ENCODE results near the gene AGRP. TPM values are rescaled to one million over a fixed set of nuclear protein-coding genes. Genes with fewer than 3 reads are reported as not detected.

AGRP gene
- polyA plus RNA-seq, 1 donor (not counting 4 experiments of a cell fraction or from before 2014, with no cell fraction given), result not detected

DNA sequence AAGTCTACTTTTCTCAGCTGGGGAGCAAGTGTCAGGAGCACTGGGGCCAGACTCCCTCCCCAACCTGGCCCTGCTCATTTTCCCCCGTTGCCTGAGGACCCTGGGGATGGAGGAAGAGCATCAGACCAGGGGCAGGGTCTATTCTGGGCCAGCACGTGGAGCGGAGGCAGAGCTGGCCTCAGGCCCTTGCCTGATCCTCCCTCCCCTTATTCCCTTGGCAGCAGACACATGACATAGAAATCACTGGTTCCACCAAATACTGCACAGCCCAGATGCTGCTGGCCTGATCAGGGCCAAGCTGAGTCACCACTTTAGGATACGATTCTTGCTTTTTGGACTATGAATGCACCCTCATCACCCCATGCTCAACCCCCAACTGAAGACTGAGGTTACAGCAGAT lies 15.8 kb upstream of the AGRP start:
- dilution Hi-C loops (cut with MboI; ENCODE audit: extremely low pct_ligation_motif_present, low sequenced_read_pairs), result no loop called here
- no peaks in the 10 kb centered on the region for H3K79me2 ChIP-seq (ENCODE audit: control insufficient read depth, insufficient read depth, low read length)
- no peaks in the 10 kb centered on the region for H4K20me1 ChIP-seq (ENCODE audit: control insufficient read depth, extremely low read depth, insufficient read depth, low read length)
- H3K27ac ChIP-seq (ENCODE audit: control insufficient read depth, insufficient read depth, low read length), result no peak overlapping the region
- no peak overlapping the region for H3K9ac ChIP-seq (ENCODE audit: control insufficient read depth, extremely low read depth, insufficient read depth, low read length)
- no peaks in the 10 kb centered on the region for H3K9me3 ChIP-seq (ENCODE audit: control insufficient read depth, low read depth, low read length)
- H3K4me3 ChIP-seq (ENCODE audit: control insufficient read depth in 2 of 3, extremely low read depth in 1 of 3, insufficient read depth in 2 of 3, low read depth in 1 of 3, low read length in 3 of 3), result no peak overlapping the region
- no peaks in the 10 kb centered on the region for H3K9me1 ChIP-seq (ENCODE audit: control insufficient read depth, extremely low read depth, insufficient read depth, low read length)
- no peak overlapping the region for H3K4me2 ChIP-seq (ENCODE audit: control insufficient read depth, extremely low read depth, insufficient read depth, low read depth, low read length)
- TF ChIP-seq CTCF (optimal IDR thresholded peaks at IDR 0.05 in 1 of 3, IDR thresholded peaks at IDR 0.05 in 1 of 3, conservative IDR thresholded peaks at IDR 0.05 in 1 of 3; ENCODE audit: extremely low read depth in 1 of 3, insufficient read depth in 2 of 3, low read length in 3 of 3) (no peak), EZH2 (IDR thresholded peaks at IDR 0.05; ENCODE audit: low read length) (no peak)
- H2AFZ ChIP-seq (ENCODE audit: control insufficient read depth, low read length), result no peak overlapping the region
- H3K36me3 ChIP-seq (ENCODE audit: control insufficient read depth in 2 of 2, extremely low read depth in 1 of 2, insufficient read depth in 2 of 2, low read length in 2 of 2), result no peaks in the 10 kb centered on the region
- H3K4me1 ChIP-seq (ENCODE audit: control insufficient read depth, extremely low read depth, insufficient read depth, low read length), result no peaks in the 10 kb centered on the region
- DNase-seq (ENCODE audit: low read depth, low spot score) (no peak), FAIRE-seq (no peak)
- H3K27me3 ChIP-seq (ENCODE audit: control insufficient read depth, extremely low read depth, insufficient read depth, low read length), result no peaks in the 10 kb centered on the region

DNA sequence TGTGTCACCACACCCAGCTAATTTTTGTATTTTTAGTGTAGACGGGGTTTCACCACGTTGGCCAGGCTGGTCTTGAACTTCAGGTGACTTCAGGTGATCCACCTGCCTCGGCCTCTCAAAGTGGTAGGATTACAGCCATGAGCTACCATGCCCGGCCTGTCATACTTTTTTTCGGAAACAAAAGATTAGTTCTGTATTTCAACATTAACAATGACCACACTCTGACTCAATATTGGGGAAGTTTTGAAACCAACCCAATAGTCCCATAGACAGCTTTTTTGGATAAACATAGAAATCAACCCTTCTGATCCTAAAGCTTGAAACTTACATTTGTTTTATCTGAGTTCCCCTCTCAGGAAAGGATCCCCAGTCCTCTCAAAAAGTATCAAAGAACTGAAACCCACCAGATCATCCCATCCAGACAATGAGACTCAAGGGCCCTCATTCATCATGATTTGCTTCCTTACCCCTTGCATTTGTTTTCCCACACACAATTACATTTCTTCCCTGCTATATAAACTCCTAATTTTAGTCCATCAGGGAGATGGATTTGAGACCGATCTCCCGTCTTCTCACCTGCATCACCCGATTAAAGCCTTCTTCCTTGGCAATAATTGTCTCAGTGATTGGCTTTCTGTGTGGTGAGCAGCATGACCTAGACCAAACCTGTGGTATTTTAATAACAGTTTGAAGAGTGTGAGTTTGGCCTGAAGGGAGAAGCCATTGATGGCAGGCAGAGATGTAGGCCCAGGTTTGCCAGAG lies 7.2 kb upstream of the AGRP start:
- no peaks in the 10 kb centered on the region for H3K9me3 ChIP-seq (ENCODE audit: control insufficient read depth, low read depth, low read length)
- no peak overlapping the region for H3K9ac ChIP-seq (ENCODE audit: control insufficient read depth, extremely low read depth, insufficient read depth, low read length)
- dilution Hi-C loops (cut with MboI; ENCODE audit: extremely low pct_ligation_motif_present, low sequenced_read_pairs), result no loop called here
- H3K4me1 ChIP-seq (ENCODE audit: control insufficient read depth, extremely low read depth, insufficient read depth, low read length), result no peaks in the 10 kb centered on the region
- H2AFZ ChIP-seq (ENCODE audit: control insufficient read depth, low read length), result no peak overlapping the region
- no peaks in the 10 kb centered on the region for H3K79me2 ChIP-seq (ENCODE audit: control insufficient read depth, insufficient read depth, low read length)
- no peaks in the 10 kb centered on the region for H3K36me3 ChIP-seq (ENCODE audit: control insufficient read depth in 2 of 2, extremely low read depth in 1 of 2, insufficient read depth in 2 of 2, low read length in 2 of 2)
- no peaks in the 10 kb centered on the region for H3K27me3 ChIP-seq (ENCODE audit: control insufficient read depth, extremely low read depth, insufficient read depth, low read length)
- H3K4me2 ChIP-seq (ENCODE audit: control insufficient read depth, extremely low read depth, insufficient read depth, low read depth, low read length), result no peak overlapping the region
- no peak overlapping the region for H3K27ac ChIP-seq (ENCODE audit: control insufficient read depth, insufficient read depth, low read length)
- TF ChIP-seq CTCF (optimal IDR thresholded peaks at IDR 0.05 in 1 of 3, IDR thresholded peaks at IDR 0.05 in 1 of 3, conservative IDR thresholded peaks at IDR 0.05 in 1 of 3; ENCODE audit: extremely low read depth in 1 of 3, insufficient read depth in 2 of 3, low read length in 3 of 3), result no peak
- no peak for TF ChIP-seq EZH2 (IDR thresholded peaks at IDR 0.05; ENCODE audit: low read length)
- no peaks in the 10 kb centered on the region for H4K20me1 ChIP-seq (ENCODE audit: control insufficient read depth, extremely low read depth, insufficient read depth, low read length)
- H3K9me1 ChIP-seq (ENCODE audit: control insufficient read depth, extremely low read depth, insufficient read depth, low read length), result no peaks in the 10 kb centered on the region
- no peak overlapping the region for H3K4me3 ChIP-seq (ENCODE audit: control insufficient read depth in 2 of 3, extremely low read depth in 1 of 3, insufficient read depth in 2 of 3, low read depth in 1 of 3, low read length in 3 of 3)
- DNase-seq (ENCODE audit: low read depth, low spot score) (no peak), FAIRE-seq (no peak)

All from keratinocyte (primary cell).